H9 (cell line): Measurements from ENCODE around the gene FEN1. TPM values are rescaled to one million over a fixed set of nuclear protein-coding genes. Genes with fewer than 3 reads are reported as not detected.

ENCODE experiments used
- DNase-seq: peaks from one replicate; pipeline ENCODE4 v3.0.0-alpha.2; 2017
- H2AFZ ChIP-seq: one replicate; pipeline ENCODE4 v1.6.1; 2013; ENCODE audit warnings: mild to moderate bottlenecking, low read length, control low read depth, moderate library complexity
- H2AK5ac ChIP-seq: 2 replicates; pipeline ENCODE4 v1.6.1; 2013; ENCODE audit warnings: low read length, control low read depth, mixed read lengths; ENCODE audit not compliant: insufficient read length
- H2BK120ac ChIP-seq: one replicate; pipeline ENCODE4 v1.6.1; 2013; ENCODE audit warnings: low read depth, mild to moderate bottlenecking, low read length, control low read depth, inconsistent platforms; ENCODE audit not compliant: poor library complexity, severe bottlenecking
- H2BK12ac ChIP-seq: 2 replicates; pipeline ENCODE4 v1.6.1; 2013; ENCODE audit warnings: low read length, control low read depth, mixed read lengths, low read depth; ENCODE audit not compliant: insufficient read length
- H2BK15ac ChIP-seq: 2 replicates; pipeline ENCODE4 v1.6.1; 2013; ENCODE audit warnings: low read depth, low read length, control low read depth
- H2BK20ac ChIP-seq: one replicate; pipeline ENCODE4 v1.6.1; 2013; ENCODE audit warnings: low read depth, mild to moderate bottlenecking, low read length, control low read depth, inconsistent platforms; ENCODE audit not compliant: poor library complexity, severe bottlenecking
- H2BK5ac ChIP-seq: 2 replicates; pipeline ENCODE4 v1.6.1; 2013; ENCODE audit warnings: low read length, control low read depth, mixed read lengths; ENCODE audit not compliant: insufficient read length
- H3K14ac ChIP-seq: 2 replicates; pipeline ENCODE4 v1.6.1; 2013; ENCODE audit warnings: low read length, control low read depth; ENCODE audit not compliant: insufficient read depth
- H3K18ac ChIP-seq: 2 replicates; pipeline ENCODE4 v1.6.1; 2013; ENCODE audit warnings: low read depth, mild to moderate bottlenecking, mixed read lengths, low read length, control low read depth; ENCODE audit not compliant: insufficient read length
- H3K23ac ChIP-seq: 2 replicates; pipeline ENCODE4 v1.6.1; 2013; ENCODE audit warnings: low read length, control low read depth, mixed read lengths, low read depth; ENCODE audit not compliant: insufficient read length
- H3K23me2 ChIP-seq: 2 replicates; pipeline ENCODE4 v1.6.1; 2013; ENCODE audit warnings: low read depth, mild to moderate bottlenecking, mixed read lengths, low read length, control low read depth; ENCODE audit not compliant: insufficient read length, poor library complexity, severe bottlenecking
- H3K27ac ChIP-seq: 2 replicates; pipeline ENCODE4 v1.5.1; 2013; ENCODE audit warnings: low read length, control low read depth, mixed read lengths, low read depth; ENCODE audit not compliant: insufficient read length
- H3K27me3 ChIP-seq: 2 replicates; pipeline ENCODE4 v1.6.1; 2013; ENCODE audit warnings: low read length, control low read depth, inconsistent platforms; ENCODE audit not compliant: insufficient read depth
- H3K4ac ChIP-seq: 2 replicates; pipeline ENCODE4 v1.6.1; 2013; ENCODE audit warnings: low read depth, mild to moderate bottlenecking, control low read depth, inconsistent platforms, low read length, moderate library complexity
- H3K4me1 ChIP-seq: 2 replicates; pipeline ENCODE4 v1.6.1; 2013; ENCODE audit warnings: low read length, control low read depth, inconsistent platforms; ENCODE audit not compliant: insufficient read depth
- H3K4me2 ChIP-seq: 2 replicates; pipeline ENCODE4 v1.6.1; 2013; ENCODE audit warnings: low read length, control low read depth, mixed read lengths; ENCODE audit not compliant: insufficient read length, insufficient read depth
- H3K56ac ChIP-seq: 2 replicates; pipeline ENCODE4 v1.6.1; 2013; ENCODE audit warnings: low read depth, mild to moderate bottlenecking, mixed read lengths, low read length, control low read depth; ENCODE audit not compliant: insufficient read length
- H3K79me1 ChIP-seq: 2 replicates; pipeline ENCODE4 v1.6.1; 2013; ENCODE audit warnings: low read depth, mild to moderate bottlenecking, moderate library complexity, low read length, control low read depth, inconsistent platforms; ENCODE audit not compliant: insufficient read depth, poor library complexity, severe bottlenecking
- H3K79me2 ChIP-seq: 2 replicates; pipeline ENCODE4 v1.6.1; 2013; ENCODE audit warnings: low read length, control low read depth, inconsistent platforms; ENCODE audit not compliant: insufficient read depth
- H3K9ac ChIP-seq: 2 replicates; pipeline ENCODE4 v1.6.1; 2013; ENCODE audit warnings: low read length, control low read depth, mixed read lengths; ENCODE audit not compliant: insufficient read length; ENCODE audit errors: extremely low read depth
- H3K9me3 ChIP-seq: one replicate; pipeline ENCODE4 v1.6.1; 2013; ENCODE audit warnings: low read depth, low read length, inconsistent platforms; ENCODE audit not compliant: control insufficient read depth
- H3T11ph ChIP-seq: one replicate; pipeline ENCODE4 v1.6.1; 2013; ENCODE audit warnings: mild to moderate bottlenecking, low read length, control low read depth, inconsistent platforms
- H4K20me1 ChIP-seq: one replicate; pipeline ENCODE4 v1.6.1; 2013; ENCODE audit not compliant: control insufficient read depth, insufficient read length, insufficient read depth
- H4K5ac ChIP-seq: 2 replicates; pipeline ENCODE4 v1.6.1; 2013; ENCODE audit warnings: low read depth, mild to moderate bottlenecking, mixed read lengths, low read length, control low read depth; ENCODE audit not compliant: insufficient read length
- H4K8ac ChIP-seq: replicated peaks from 2 replicates; pipeline ENCODE4 v1.6.1; 2013; ENCODE audit warnings: low read length, control low read depth, mixed read lengths, low read depth; ENCODE audit not compliant: insufficient read length
- H4K91ac ChIP-seq: 2 replicates; pipeline ENCODE4 v1.6.1; 2013; ENCODE audit warnings: low read depth, mild to moderate bottlenecking, moderate library complexity, mixed read lengths, low read length, control low read depth; ENCODE audit not compliant: insufficient read length
- H3K27ac Mint-ChIP-seq, 3 experiments: 2 replicates in 2 of 3; 3 replicates in 1 of 3; pipeline ENCODE4 v1.8.0; 2020 to 2021; ENCODE audit warnings: mixed read lengths in 3 of 3, mild to moderate bottlenecking in 1 of 3, moderate library complexity in 1 of 3
- H3K27me3 Mint-ChIP-seq: 2 replicates; pipeline ENCODE4 v1.8.0; 2021; ENCODE audit warnings: low read depth, mild to moderate bottlenecking, moderate library complexity, mixed read lengths
- H3K36me3 Mint-ChIP-seq, 3 experiments: 2 replicates in 2 of 3; 3 replicates in 1 of 3; pipeline ENCODE4 v1.8.0; 2020 to 2021; ENCODE audit warnings: low read depth in 3 of 3, mixed read lengths in 3 of 3; ENCODE audit not compliant: insufficient read depth in 1 of 3
- H3K4me1 Mint-ChIP-seq, 2 experiments: 2 replicates each; pipeline ENCODE4 v1.8.0; 2020; ENCODE audit warnings: mixed read lengths in 2 of 2
- H3K4me3 Mint-ChIP-seq, 2 experiments: 2 replicates in 1 of 2; 3 replicates in 1 of 2; pipeline ENCODE4 v1.8.0; 2020 to 2021; ENCODE audit warnings: mild to moderate bottlenecking in 2 of 2, mixed read lengths in 2 of 2, moderate library complexity in 1 of 2
- H3K9me3 Mint-ChIP-seq, 2 experiments: 2 replicates in 1 of 2; 3 replicates in 1 of 2; pipeline ENCODE4 v1.8.0; 2020; ENCODE audit warnings: mild to moderate bottlenecking in 2 of 2, mixed read lengths in 2 of 2, moderate library complexity in 1 of 2
- CTCF ChIP-seq: fragments of 200-600 bp; sonication (generic); conservative IDR thresholded peaks from 3 replicates; pipeline ENCODE4 v1.8.0; 2021; ENCODE audit warnings: antibody characterized with exemption, mild to moderate bottlenecking
- WGBS: extraction: QIAGEN DNeasy Blood & Tissue Kit; methylation state at CpG from one replicate; pipeline ENCODE4 v1.1.7; 2013; ENCODE audit warnings: missing lambda C conversion rate, low lambda C conversion rate, mixed read lengths; ENCODE audit not compliant: insufficient read length; ENCODE audit errors: extremely low coverage; 5-methylcytosine and 5-hydroxymethylcytosine counted together
- total RNA-seq: library from RNA; stranded (reverse); gene quantifications from 2 replicates; pipeline ENCODE4 v1.2.1, GENCODE V29; 2021

Gene FEN1
- total RNA-seq, 1 experiment from 2014 or later = 114 TPM

- Mint-ChIP-seq H3K4me3 (no peak overlapping the region; a peak in 1 of 5 replicates), H3K36me3 (peaks cover 3 to 12% (median 10%) of the 10 kb centered on the region in 3 experiments), H3K27ac (peak overlapping the region; percentile 38 to 90 (median 87); a peak in 2 of 7 replicates), H3K4me1 (peaks cover 23 to 31% of the 10 kb centered on the region in 2 experiments), H3K27me3 (peaks cover 2% of the 10 kb centered on the region; the same call in 1 of the 2 replicates), H3K9me3 (peaks cover 0 to 5% of the 10 kb centered on the region in 2 experiments; a peak in 2 of 5 replicates)
- Histone ChIP-seq H3K27me3 (no peaks in the 10 kb centered on the region), H2BK5ac (no peak overlapping the region), H4K5ac (no peak overlapping the region), H3K14ac (no peak overlapping the region), H3K23ac (no peak overlapping the region), H2BK12ac (no peak overlapping the region), H2BK120ac (no peak overlapping the region), H3K4me2 (no peak overlapping the region), H3K9me3 (no peaks in the 10 kb centered on the region), H3K9ac (no peak overlapping the region), H4K20me1 (no peaks in the 10 kb centered on the region), H3K18ac (no peak overlapping the region), H3K23me2 (no peaks in the 10 kb centered on the region), H2AFZ (no peak overlapping the region), H2AK5ac (no peak overlapping the region), H3T11ph (no peak overlapping the region), H4K8ac (no peak overlapping the region), H3K4ac (no peak overlapping the region), H3K79me1 (no peaks in the 10 kb centered on the region), H2BK20ac (no peak overlapping the region), H3K79me2 (no peaks in the 10 kb centered on the region), H3K27ac (no peak overlapping the region), H4K91ac (no peak overlapping the region), H2BK15ac (no peak overlapping the region), H3K4me1 (no peaks in the 10 kb centered on the region), H3K56ac (no peak overlapping the region)
- no peak for TF ChIP-seq CTCF
- no peak for DNase-seq
- no CpG with 5 or more reads among the region's 6 CpGs for WGBS
Observed at GRCh38 chr11:61775106-61775505, 17.6 kb upstream of the FEN1 start.
